Neural cell (in vitro differentiated cells): ENCODE measurements around the gene MS4A18.

Source experiments
- EP300 ChIP-seq: fragments of 450-650 bp; conservative IDR thresholded peaks from 2 replicates; pipeline ENCODE4 v1.6.1; 2014; ENCODE audit warnings: antibody characterized with exemption, mild to moderate bottlenecking, moderate library complexity; ENCODE audit not compliant: poor library complexity, severe bottlenecking
- EZH2 ChIP-seq: fragments of 200-600, 300-800 bp; shearing (Covaris generic), sonication (generic); IDR thresholded peaks from 2 replicates; pipeline ENCODE4 v1.6.1; 2014; ENCODE audit warnings: antibody characterized with exemption, low read length, borderline replicate concordance, mild to moderate bottlenecking; ENCODE audit not compliant: insufficient read depth, poor library complexity, severe bottlenecking
- POLR2AphosphoS5 ChIP-seq: IDR thresholded peaks from 2 replicates; pipeline ENCODE4 v1.6.1; 2012
- RAD21 ChIP-seq: fragments of 450-650 bp; conservative IDR thresholded peaks from 2 replicates; pipeline ENCODE4 v1.6.1; 2014; ENCODE audit warnings: antibody characterized with exemption, mild to moderate bottlenecking, moderate library complexity
- TF ChIP-seq, protein P1 (sequence below): IDR thresholded peaks from 2 replicates; pipeline ENCODE4 v1.6.1; 2012; ENCODE audit warnings: borderline replicate concordance
- TF ChIP-seq, protein P2 (sequence below): fragments of 450-650 bp; IDR thresholded peaks from 2 replicates; pipeline ENCODE4 v1.5.1; 2014; ENCODE audit warnings: antibody characterized with exemption, mild to moderate bottlenecking, moderate library complexity; ENCODE audit not compliant: poor library complexity, severe bottlenecking

DNA sequence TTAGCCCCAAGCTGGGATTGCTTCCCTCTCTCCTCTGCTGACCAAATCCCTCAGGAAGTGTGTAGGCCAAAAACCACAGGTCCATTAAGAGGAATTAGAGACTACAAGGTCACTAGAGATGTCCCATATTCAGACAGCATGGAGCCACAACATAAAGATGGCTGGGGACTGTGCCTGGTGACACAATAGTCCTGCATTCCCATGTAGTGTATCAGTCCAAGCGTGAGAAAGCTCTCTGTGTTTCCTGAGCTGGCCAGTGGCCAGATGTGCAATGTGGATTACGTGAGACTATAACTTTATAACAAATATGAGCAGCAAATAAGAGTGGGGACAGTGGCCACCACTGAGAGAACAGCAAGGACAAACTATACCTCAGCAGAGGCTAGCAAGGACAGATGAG lies 53.1 kb downstream of the MS4A18 start:
- TF ChIP-seq, protein P1, sequence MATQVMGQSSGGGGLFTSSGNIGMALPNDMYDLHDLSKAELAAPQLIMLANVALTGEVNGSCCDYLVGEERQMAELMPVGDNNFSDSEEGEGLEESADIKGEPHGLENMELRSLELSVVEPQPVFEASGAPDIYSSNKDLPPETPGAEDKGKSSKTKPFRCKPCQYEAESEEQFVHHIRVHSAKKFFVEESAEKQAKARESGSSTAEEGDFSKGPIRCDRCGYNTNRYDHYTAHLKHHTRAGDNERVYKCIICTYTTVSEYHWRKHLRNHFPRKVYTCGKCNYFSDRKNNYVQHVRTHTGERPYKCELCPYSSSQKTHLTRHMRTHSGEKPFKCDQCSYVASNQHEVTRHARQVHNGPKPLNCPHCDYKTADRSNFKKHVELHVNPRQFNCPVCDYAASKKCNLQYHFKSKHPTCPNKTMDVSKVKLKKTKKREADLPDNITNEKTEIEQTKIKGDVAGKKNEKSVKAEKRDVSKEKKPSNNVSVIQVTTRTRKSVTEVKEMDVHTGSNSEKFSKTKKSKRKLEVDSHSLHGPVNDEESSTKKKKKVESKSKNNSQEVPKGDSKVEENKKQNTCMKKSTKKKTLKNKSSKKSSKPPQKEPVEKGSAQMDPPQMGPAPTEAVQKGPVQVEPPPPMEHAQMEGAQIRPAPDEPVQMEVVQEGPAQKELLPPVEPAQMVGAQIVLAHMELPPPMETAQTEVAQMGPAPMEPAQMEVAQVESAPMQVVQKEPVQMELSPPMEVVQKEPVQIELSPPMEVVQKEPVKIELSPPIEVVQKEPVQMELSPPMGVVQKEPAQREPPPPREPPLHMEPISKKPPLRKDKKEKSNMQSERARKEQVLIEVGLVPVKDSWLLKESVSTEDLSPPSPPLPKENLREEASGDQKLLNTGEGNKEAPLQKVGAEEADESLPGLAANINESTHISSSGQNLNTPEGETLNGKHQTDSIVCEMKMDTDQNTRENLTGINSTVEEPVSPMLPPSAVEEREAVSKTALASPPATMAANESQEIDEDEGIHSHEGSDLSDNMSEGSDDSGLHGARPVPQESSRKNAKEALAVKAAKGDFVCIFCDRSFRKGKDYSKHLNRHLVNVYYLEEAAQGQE, result no peak
- TF ChIP-seq, protein P2, sequence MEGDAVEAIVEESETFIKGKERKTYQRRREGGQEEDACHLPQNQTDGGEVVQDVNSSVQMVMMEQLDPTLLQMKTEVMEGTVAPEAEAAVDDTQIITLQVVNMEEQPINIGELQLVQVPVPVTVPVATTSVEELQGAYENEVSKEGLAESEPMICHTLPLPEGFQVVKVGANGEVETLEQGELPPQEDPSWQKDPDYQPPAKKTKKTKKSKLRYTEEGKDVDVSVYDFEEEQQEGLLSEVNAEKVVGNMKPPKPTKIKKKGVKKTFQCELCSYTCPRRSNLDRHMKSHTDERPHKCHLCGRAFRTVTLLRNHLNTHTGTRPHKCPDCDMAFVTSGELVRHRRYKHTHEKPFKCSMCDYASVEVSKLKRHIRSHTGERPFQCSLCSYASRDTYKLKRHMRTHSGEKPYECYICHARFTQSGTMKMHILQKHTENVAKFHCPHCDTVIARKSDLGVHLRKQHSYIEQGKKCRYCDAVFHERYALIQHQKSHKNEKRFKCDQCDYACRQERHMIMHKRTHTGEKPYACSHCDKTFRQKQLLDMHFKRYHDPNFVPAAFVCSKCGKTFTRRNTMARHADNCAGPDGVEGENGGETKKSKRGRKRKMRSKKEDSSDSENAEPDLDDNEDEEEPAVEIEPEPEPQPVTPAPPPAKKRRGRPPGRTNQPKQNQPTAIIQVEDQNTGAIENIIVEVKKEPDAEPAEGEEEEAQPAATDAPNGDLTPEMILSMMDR, result no peak
- TF ChIP-seq POLR2AphosphoS5 (no peak), EZH2 (no peak), RAD21 (no peak), EP300 (no peak)
